BE2C (cell line): ENCODE data around the gene CHI3L2.

Source experiments
- DNase-seq: peaks from one replicate; pipeline ENCODE4 v3.0.0-alpha.2; 2020
- H3K27me3 ChIP-seq: fragments of 250-450 bp; sonication (Bioruptor Pico); 2 replicates; pipeline ENCODE4 v1.5.1; 2020; ENCODE audit warnings: mild to moderate bottlenecking
- H3K36me3 ChIP-seq: fragments of 250-450 bp; sonication (Bioruptor Pico); 2 replicates; pipeline ENCODE4 v1.5.1; 2020; ENCODE audit warnings: mild to moderate bottlenecking
- H3K4me1 ChIP-seq: fragments of 250-450 bp; sonication (Bioruptor Pico); 2 replicates; pipeline ENCODE4 v1.5.1; 2020
- H3K4me3 ChIP-seq: 2 replicates; pipeline ENCODE4 v1.5.1; 2011; ENCODE audit warnings: low read depth, low read length
- H3K9me3 ChIP-seq: fragments of 250-450 bp; sonication (Bioruptor Pico); 2 replicates; pipeline ENCODE4 v1.5.1; 2020
- CTCF ChIP-seq: IDR thresholded peaks from 2 replicates; pipeline ENCODE4 v1.5.1; 2012; ENCODE audit warnings: mild to moderate bottlenecking, low read depth, low read length

The CHI3L2 gene

DNA sequence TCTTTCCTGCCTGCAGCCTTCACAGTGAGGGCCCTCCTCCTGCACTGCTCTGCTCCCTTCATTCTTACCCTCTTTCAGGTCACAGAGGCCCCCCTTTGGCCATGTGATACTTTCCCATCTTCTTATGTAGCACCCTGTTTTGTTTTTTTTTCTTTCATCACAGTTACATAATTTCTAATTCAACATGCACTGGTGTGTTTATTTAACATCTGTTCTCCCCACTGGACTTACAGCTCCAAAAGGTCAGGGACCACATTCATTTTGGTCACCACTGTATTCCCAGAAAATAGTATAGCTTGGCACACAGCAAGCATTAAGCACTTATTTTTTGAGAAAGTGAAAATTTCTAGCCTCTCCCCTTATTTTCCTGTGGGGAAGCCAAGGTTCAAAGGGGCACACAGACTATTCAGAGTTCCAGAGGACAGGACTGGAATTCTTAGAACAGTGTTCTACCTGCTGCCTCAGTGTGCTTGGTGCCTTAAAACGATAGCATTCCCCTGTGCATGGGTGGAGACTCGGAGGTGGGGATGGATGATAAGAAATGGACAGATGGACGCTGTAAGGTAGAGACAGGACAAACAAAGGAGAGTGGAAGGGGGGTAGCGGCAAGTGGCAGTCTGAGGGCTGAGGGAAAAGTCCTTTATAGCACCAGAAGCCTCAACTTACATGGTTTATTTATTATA is 32.4 kb upstream of the CHI3L2 start:
- TF ChIP-seq CTCF = no peak
- DNase-seq = no peak
- Histone ChIP-seq H3K27me3 (no peaks in the 10 kb centered on the region), H3K9me3 (no peaks in the 10 kb centered on the region), H3K4me3 (no peak overlapping the region), H3K4me1 (no peaks in the 10 kb centered on the region), H3K36me3 (no peaks in the 10 kb centered on the region)

GRCh38 chr1:111196213-111196612 is 31.3 kb upstream of the CHI3L2 start:
- Histone ChIP-seq H3K27me3 (no peaks in the 10 kb centered on the region), H3K9me3 (no peaks in the 10 kb centered on the region), H3K36me3 (no peaks in the 10 kb centered on the region), H3K4me1 (no peaks in the 10 kb centered on the region), H3K4me3 (no peak overlapping the region)
- TF ChIP-seq CTCF = no peak
- no peak for DNase-seq

- Histone ChIP-seq H3K27me3 (no peaks in the 10 kb centered on the region), H3K4me1 (no peaks in the 10 kb centered on the region), H3K4me3 (no peak overlapping the region), H3K9me3 (no peaks in the 10 kb centered on the region), H3K36me3 (no peaks in the 10 kb centered on the region)
- peak; percentile 43 for DNase-seq
- peak; percentile 45 for TF ChIP-seq CTCF
These were observed 29.8 kb upstream of the CHI3L2 start for GRCh38 chr1:111197598-111198284.

DNA sequence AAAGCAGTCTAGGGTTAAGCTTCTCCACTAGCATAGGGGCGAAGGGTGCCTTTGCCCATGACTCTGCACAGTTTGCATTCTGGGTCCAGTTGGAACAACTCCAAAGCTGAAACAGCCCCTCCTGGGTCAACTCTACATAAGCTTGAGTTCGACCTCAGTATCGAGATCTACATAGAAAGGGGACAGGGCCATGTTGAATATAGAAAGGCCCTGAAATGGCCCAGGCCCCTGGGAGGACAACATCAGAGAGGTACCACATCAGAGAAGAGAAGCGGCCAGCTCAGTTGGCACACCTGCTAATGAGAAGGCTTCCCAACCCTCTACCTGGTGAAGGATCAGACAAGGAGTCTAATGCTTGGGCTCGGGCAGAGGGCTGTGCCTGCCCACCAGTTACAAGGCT is 28.7 kb upstream of the CHI3L2 start:
- Histone ChIP-seq H3K4me3 (no peak overlapping the region), H3K27me3 (peaks cover 8% of the 10 kb centered on the region), H3K9me3 (no peaks in the 10 kb centered on the region), H3K36me3 (no peaks in the 10 kb centered on the region), H3K4me1 (no peaks in the 10 kb centered on the region)
- no peak for DNase-seq
- TF ChIP-seq CTCF = no peak

GRCh38 chr1:111199329-111199728 is 28.2 kb upstream of the CHI3L2 start:
- Histone ChIP-seq H3K4me3 (no peak overlapping the region), H3K9me3 (no peaks in the 10 kb centered on the region), H3K36me3 (no peaks in the 10 kb centered on the region), H3K4me1 (no peaks in the 10 kb centered on the region), H3K27me3 (peaks cover 12% of the 10 kb centered on the region)
- TF ChIP-seq CTCF = no peak
- DNase-seq = no peak
